Retinal pigment epithelial cell (primary cell): Measurements from ENCODE around the gene SLC9A9.

ENCODE experiments used
- DNase-seq: peaks from one replicate; pipeline ENCODE4 v3.0.0-alpha.2; 2010; ENCODE audit warnings: low read depth
- H3K4me3 ChIP-seq: 2 replicates; pipeline ENCODE4 v1.5.1; 2011; ENCODE audit warnings: mild to moderate bottlenecking, low read length, control low read depth, moderate library complexity
- TF ChIP-seq, protein P1 (sequence below): conservative IDR thresholded peaks from 2 replicates; pipeline ENCODE4 v1.5.1; 2011; ENCODE audit warnings: low read depth, low read length, control low read depth, inconsistent platforms

The SLC9A9 gene

DNA sequence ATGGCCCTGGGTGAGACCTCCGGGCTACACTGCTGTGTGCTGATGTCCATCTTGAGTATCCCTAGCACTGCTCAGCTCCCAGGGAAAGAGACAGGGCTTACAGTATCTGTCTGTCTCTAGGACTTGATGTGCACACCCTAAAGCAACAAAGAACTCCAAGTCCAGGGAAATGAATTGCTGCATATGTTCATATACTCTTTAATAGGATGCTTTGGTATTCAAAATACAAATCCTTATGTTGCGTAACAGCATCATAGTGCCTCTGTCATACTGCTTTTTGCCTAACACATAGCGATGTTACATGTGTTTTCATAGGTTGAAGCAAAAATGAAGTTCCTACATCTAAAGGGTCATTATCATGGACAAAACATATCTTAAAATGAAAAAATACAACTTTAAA lies 299.9 kb downstream of the SLC9A9 start:
- TF ChIP-seq, protein P1, sequence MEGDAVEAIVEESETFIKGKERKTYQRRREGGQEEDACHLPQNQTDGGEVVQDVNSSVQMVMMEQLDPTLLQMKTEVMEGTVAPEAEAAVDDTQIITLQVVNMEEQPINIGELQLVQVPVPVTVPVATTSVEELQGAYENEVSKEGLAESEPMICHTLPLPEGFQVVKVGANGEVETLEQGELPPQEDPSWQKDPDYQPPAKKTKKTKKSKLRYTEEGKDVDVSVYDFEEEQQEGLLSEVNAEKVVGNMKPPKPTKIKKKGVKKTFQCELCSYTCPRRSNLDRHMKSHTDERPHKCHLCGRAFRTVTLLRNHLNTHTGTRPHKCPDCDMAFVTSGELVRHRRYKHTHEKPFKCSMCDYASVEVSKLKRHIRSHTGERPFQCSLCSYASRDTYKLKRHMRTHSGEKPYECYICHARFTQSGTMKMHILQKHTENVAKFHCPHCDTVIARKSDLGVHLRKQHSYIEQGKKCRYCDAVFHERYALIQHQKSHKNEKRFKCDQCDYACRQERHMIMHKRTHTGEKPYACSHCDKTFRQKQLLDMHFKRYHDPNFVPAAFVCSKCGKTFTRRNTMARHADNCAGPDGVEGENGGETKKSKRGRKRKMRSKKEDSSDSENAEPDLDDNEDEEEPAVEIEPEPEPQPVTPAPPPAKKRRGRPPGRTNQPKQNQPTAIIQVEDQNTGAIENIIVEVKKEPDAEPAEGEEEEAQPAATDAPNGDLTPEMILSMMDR = no peak
- H3K4me3 ChIP-seq = no peak overlapping the region
- no peak for DNase-seq

DNA sequence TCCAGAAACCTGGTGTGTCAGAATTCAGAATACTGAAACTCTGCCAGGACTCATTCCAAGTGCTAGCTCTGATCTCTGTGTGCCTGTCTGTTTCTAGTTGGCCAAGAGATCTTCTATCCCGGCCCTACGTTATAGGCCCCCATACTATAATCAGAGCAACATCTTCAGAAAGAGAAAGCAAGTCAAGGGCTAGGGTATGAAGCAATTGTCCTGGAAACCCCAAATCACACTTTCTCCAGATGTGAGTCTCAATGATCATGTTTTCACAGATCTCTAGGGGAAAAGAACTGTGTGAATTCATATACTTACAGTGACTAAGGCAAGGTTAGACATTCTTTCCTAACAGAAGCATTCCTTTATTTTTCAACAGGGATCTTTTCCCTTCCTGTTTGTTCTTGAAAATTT lies 309.7 kb downstream of the SLC9A9 start:
- H3K4me3 ChIP-seq = no peak overlapping the region
- TF ChIP-seq, protein P1 = no peak
- DNase-seq = no peak

DNA sequence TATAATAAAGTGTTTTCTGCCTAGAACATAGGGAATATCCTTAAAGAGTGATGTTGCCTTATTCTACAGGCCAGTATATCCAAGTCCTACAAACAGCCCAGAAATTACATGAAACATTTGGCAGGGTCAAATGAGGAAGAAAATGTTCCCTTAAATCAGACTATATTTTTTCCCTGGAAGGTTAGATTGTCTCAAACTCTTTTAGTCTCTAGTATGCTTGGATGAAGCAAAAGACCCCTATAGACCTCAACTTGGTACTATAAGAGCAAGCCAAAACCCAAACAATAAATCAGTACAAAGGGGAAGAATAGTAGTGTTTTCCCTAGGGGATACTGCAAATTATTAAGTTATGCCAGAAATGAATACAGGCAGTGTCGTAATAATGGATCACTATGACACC lies 310.2 kb downstream of the SLC9A9 start:
- TF ChIP-seq, protein P1 = no peak
- H3K4me3 ChIP-seq = no peak overlapping the region
- DNase-seq = no peak

DNA sequence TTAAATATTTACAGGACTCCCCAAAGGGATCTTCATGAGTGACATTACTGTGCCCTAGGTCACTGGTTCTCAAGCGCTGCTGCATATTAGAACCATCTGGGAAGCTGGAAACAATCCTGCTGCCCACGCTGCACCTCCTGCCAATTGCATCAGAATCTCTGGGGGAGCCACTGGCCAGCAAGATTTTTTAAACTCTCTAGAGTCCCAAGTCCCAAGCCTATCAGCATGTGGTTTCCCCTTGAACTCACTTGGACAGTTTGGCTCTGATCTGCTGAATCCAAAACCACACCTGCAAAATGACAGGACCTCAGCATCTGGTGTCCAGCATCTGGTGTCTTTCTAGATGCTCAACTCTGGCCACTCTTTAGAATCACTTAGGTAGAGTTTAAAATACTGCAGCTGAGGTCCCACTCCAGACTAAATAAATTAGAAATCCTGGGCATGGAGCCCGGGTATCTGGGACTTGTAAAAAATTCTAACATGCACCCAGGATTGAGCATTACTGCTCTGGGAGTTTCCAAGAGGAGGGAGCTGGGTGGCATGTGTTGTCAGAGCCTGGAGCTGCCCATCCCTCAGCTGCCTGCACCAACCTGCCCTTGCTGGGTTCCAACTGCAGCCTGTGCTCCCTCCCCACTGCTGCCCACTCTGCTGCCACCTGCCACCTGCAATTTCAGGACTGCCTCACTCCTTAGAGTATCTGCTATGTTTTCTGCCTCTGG lies 311.3 kb downstream of the SLC9A9 start:
- TF ChIP-seq, protein P1 = no peak
- DNase-seq = no peak
- H3K4me3 ChIP-seq = no peak overlapping the region

DNA sequence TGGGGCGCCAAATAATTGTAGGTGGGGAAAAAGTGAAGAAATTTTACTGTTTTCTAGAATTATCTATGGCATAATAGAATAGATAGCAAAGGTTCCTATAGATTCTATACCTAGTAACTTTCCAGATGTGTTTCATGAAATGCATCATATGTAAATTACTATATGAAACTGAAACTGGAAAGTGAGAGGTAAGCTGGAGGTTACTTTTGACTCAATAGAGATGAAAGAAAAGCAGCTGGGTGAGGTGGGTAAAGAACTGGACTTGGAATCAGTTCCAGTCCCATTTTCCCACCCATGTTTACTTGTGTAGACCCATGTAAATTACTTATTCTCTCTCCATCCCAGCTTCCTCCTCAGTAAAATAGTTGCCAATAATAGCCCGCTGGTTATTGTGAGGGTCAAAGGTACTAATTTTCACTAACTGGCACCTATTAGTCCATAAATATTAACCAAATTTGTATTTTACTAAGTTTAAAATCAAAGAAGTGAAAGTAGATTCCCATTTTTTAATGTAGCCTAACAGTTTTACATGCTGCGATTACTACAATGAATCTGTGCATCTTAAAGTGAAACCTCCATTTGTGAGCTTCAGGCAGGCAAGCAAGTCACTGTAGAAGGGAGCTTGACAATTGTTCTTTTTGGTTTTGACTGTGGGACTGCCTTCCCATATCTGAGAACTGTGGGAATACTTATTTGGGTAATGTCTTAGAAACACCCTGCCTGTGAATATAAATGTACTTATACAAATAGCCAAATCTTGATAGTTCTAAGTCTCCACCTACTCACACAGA lies 312.1 kb downstream of the SLC9A9 start:
- TF ChIP-seq, protein P1 = no peak
- no peak for DNase-seq
- H3K4me3 ChIP-seq = no peak overlapping the region

DNA sequence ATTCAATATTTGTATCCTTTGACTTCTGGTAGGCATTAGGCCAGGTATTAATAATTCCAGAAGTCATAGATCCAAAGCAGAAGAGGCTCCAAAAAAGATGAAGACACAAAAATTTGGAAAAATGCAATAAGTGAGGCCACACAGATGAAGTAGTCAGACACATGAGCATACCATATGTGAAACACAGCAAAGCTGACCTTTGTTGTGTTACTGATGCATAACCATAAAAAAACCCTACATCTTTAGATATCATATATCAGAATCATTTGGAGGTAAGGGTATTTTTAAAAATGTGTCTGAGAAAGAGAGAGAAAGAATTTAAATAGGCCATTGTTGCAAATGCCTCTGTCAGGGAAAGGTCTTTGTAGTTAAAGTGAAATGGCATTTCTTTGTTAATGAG lies 314.9 kb downstream of the SLC9A9 start:
- no peak for DNase-seq
- TF ChIP-seq, protein P1 = no peak
- H3K4me3 ChIP-seq = no peak overlapping the region

DNA sequence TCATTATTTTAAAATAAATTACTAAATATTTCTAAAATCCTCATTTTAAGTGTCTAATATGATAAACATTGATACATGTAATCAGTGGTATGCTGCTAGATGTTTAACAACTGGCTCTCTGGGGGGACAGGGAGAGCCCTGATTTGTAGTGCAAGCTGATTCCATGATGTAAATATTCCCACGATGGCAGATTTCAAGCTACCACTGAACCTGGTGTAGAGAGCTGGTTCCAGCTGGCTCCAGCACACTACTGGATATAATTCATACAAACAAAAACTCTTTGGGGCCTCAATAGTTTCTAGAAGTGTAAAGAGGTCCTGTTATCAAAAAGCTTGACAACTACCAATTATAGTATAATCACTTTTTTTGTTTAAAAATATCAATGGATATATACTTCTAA lies 316.2 kb downstream of the SLC9A9 start:
- no peak overlapping the region for H3K4me3 ChIP-seq
- DNase-seq = no peak
- TF ChIP-seq, protein P1 = no peak
